K562 (cell line): ENCODE measurements around the gene TCF19. TPM values are rescaled to one million over a fixed set of nuclear protein-coding genes. Genes with fewer than 3 reads are reported as not detected.
A peak's percentile ranks its signal among the peaks of the same experiment; 100 is the strongest.

Experiments used
- EGR1 ChIP-seq: fragments of 450-650 bp; conservative IDR thresholded peaks from 2 replicates; pipeline ENCODE4 v1.6.1; 2017; ENCODE audit warnings: mild to moderate bottlenecking
- IFI16 ChIP-seq: fragments of 250-450 bp; sonication (Bioruptor Pico); IDR thresholded peaks from 2 replicates; pipeline ENCODE4 v2.1.2; 2022; ENCODE audit warnings: mild to moderate bottlenecking, inconsistent platforms
- NCOA2 ChIP-seq, 2 experiments: fragments of 450-650 bp; IDR thresholded peaks; 2 replicates each; pipeline ENCODE4 v1.6.1; 2018; ENCODE audit warnings: mild to moderate bottlenecking in 2 of 2, moderate library complexity in 1 of 2; ENCODE audit not compliant: partially characterized antibody in 2 of 2
- PCBP1 ChIP-seq: fragments of 200-400 bp; formaldehyde crosslinking; IDR thresholded peaks from 2 replicates; pipeline ENCODE4 v1.6.1; 2018; ENCODE audit warnings: mild to moderate bottlenecking, low read depth, low read length; ENCODE audit not compliant: poor library complexity, severe bottlenecking
- PHF8 ChIP-seq: fragments of 200-600 bp; sonication (generic); IDR thresholded peaks from 2 replicates; pipeline ENCODE4 v1.6.1; 2012; ENCODE audit warnings: mixed run types, mild to moderate bottlenecking, inconsistent platforms, low read length, moderate library complexity, borderline replicate concordance
- RBBP5 ChIP-seq: fragments of 200-600 bp; sonication (generic); IDR thresholded peaks from 2 replicates; pipeline ENCODE4 v1.6.1; 2012; ENCODE audit warnings: borderline replicate concordance, mild to moderate bottlenecking, low read length, control low read depth, inconsistent platforms; ENCODE audit not compliant: insufficient read depth, poor library complexity, severe bottlenecking
- SOX6 ChIP-seq: fragments of 450-650 bp; IDR thresholded peaks from 2 replicates; pipeline ENCODE4 v1.6.1; 2014; ENCODE audit warnings: mild to moderate bottlenecking
- TBL1XR1 ChIP-seq, 2 experiments: IDR thresholded peaks; 2 replicates each; pipeline ENCODE4 v1.6.1; 2012; ENCODE audit warnings: improper control_type of control experiment in 2 of 2, low read length in 2 of 2, mild to moderate bottlenecking in 1 of 2
- TOE1 ChIP-seq, 2 experiments: fragments of 450-650 bp in 1 of 2; sonication (generic) in 1 of 2; formaldehyde crosslinking in 1 of 2; IDR thresholded peaks; 2 replicates each; pipeline versions ENCODE4 v1.7.1 to v1.8.0; 2016 to 2022; ENCODE audit warnings: borderline replicate concordance in 2 of 2, mild to moderate bottlenecking in 2 of 2, antibody characterized with exemption in 1 of 2, inconsistent platforms in 1 of 2, low read depth in 1 of 2, missing genetic modification reagents in 1 of 2, moderate library complexity in 1 of 2
- XRCC3 ChIP-seq: fragments of 450-650 bp; IDR thresholded peaks from 2 replicates; pipeline ENCODE4 v1.6.1; 2017; ENCODE audit warnings: mild to moderate bottlenecking, moderate library complexity
- polyA plus RNA-seq, 8 experiments: library from polyadenylated mRNA; depleted of rRNA in 4 of 8; stranded (reverse) in 5 of 8; unstranded in 3 of 8; fragments of >200 nt; fragmentation: Nextera tagmentation in 2 of 8; fragmentation: Illumina TruSeq in 1 of 8; extraction: Ambion mirVana in 2 of 8; extraction: Trizol in 1 of 8; gene quantifications; 2 replicates each; pipeline versions ENCODE4 v1.2.1 to v1.2.3, GENCODE V29; 2011 to 2014; ENCODE audit warnings: inconsistent platforms in 1 of 8, missing spikeins in 1 of 8
- total RNA-seq, 7 experiments: library from RNA; depleted of rRNA in 6 of 7; stranded (reverse); fragments of >200 nt in 6 of 7; fragmentation: Illumina TruSeq in 2 of 7; extraction: Trizol in 2 of 7; gene quantifications; 2 replicates each; pipeline versions ENCODE4 v1.2.1 to v1.2.3, GENCODE V29; 2011 to 2021; ENCODE audit warnings: low replicate concordance in 1 of 7
- TF ChIP-seq, protein P1 (sequence below), 2 experiments: IDR thresholded peaks; 2 replicates each; pipeline ENCODE4 v1.6.1; 2011; ENCODE audit warnings: borderline replicate concordance in 1 of 2, control low read depth in 1 of 2, low read depth in 1 of 2, low read length in 1 of 2, mild to moderate bottlenecking in 1 of 2, mixed read lengths in 1 of 2, moderate library complexity in 1 of 2; ENCODE audit not compliant: insufficient read depth in 1 of 2, insufficient read length in 1 of 2, poor library complexity in 1 of 2, severe bottlenecking in 1 of 2; ENCODE audit errors: extremely low read depth in 1 of 2
- TF ChIP-seq, protein P2 (sequence below): sonication (generic); formaldehyde crosslinking; IDR thresholded peaks from 2 replicates; pipeline ENCODE4 v1.8.1; 2023; ENCODE audit warnings: mild to moderate bottlenecking, missing genetic modification reagents
- TF ChIP-seq, protein P3 (sequence below), 2 experiments: fragments of 200-800 bp in 1 of 2; sonication (Bioruptor generic) in 1 of 2; sonication (generic) in 1 of 2; formaldehyde crosslinking in 1 of 2; IDR thresholded peaks in 1 of 2; conservative IDR thresholded peaks in 1 of 2; 2 replicates each; pipeline versions ENCODE4 v1.5.0 to v1.6.1; 2016 to 2020; ENCODE audit warnings: missing compliant biosample characterization in 1 of 2, missing genetic modification characterization in 1 of 2, missing genetic modification reagents in 1 of 2
- TF ChIP-seq, protein P4 (sequence below): fragments of 450-650 bp; IDR thresholded peaks from 2 replicates; pipeline ENCODE4 v1.6.1; 2016
- TF ChIP-seq, protein P5 (sequence below), 3 experiments: fragments of 200-800 bp in 1 of 3; fragments of 250-450 bp in 1 of 3; fragments of 450-650 bp in 1 of 3; sonication (Bioruptor Pico) in 1 of 3; sonication (Bioruptor generic) in 1 of 3; formaldehyde crosslinking in 1 of 3; IDR thresholded peaks; 2 replicates each; pipeline versions ENCODE4 v1.6.1 to v1.8.0; 2016 to 2022; ENCODE audit warnings: mild to moderate bottlenecking in 2 of 3, missing genetic modification characterization in 2 of 3, missing compliant biosample characterization in 1 of 3, moderate library complexity in 1 of 3

The TCF19 gene
- total and polyA plus RNA-seq, 9 of the 15 experiments (the other 6 are each of a cell fraction or from before 2014, with no cell fraction given): 4.2 to 42.5 (median 25.7) TPM

DNA sequence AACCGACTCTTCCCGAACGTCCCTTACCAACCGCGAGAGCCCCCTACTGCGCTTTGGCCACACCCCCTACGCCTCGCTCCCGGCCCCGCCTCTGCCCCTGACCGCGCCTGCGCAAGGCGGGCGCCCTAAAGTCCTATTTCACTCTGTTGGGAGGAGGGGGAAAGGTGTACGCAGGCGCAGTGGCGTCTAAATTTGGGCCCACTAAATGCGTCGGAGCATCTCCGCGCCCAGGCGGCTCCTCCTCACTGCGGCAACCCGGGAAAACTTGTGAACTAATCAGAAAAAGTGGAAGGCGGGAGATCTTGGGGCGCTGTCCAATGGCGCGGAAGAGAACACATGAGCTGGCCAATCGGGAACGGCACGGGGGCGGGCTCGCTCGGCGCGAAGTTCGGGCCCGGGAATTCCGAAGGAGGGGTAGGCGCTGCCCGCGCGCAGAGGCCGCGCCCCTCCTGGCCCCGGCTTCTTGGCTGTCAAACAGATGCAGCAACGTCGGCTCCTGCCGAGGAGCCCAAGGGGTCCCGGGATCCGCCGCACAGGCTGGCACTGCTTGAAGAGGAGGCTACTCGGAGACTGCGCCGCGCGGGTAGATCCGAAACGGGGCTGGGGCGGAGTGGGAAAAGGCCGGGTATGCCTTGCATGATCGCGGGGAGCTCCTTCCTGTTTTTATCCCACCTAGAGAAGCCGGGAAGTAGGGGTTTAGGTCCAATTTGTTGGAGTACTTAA lies at the start of gene TCF19 (continued):
- TF ChIP-seq, protein P1, sequence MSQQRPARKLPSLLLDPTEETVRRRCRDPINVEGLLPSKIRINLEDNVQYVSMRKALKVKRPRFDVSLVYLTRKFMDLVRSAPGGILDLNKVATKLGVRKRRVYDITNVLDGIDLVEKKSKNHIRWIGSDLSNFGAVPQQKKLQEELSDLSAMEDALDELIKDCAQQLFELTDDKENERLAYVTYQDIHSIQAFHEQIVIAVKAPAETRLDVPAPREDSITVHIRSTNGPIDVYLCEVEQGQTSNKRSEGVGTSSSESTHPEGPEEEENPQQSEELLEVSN (IDR thresholded peaks at IDR 0.05; ENCODE audit: borderline replicate concordance in 1 of 2, extremely low read depth in 1 of 2, insufficient read depth in 1 of 2, insufficient read length in 1 of 2, low read depth in 1 of 2, low read length in 1 of 2, poor library complexity in 1 of 2, severe bottlenecking in 1 of 2): peak; percentile 55 to 76
- TF ChIP-seq TBL1XR1 (IDR thresholded peaks at IDR 0.05; ENCODE audit: low read length in 2 of 2) (no peak), NCOA2 (IDR thresholded peaks at IDR 0.05; ENCODE audit: partially characterized antibody in 2 of 2) (no peak), SOX6 (peak; percentile 30; the same call in 1 of the 2 replicates), XRCC3 (no peak), PCBP1 (no peak), EGR1 (peak; percentile 95), PHF8 (peak; percentile 74; the same call in 1 of the 2 replicates), IFI16 (CRISPR knock-in tag) (no peak), TOE1 (IDR thresholded peaks at IDR 0.05; ENCODE audit: borderline replicate concordance) (no peak), TOE1 (CRISPR knock-in tag; IDR thresholded peaks at IDR 0.05; ENCODE audit: borderline replicate concordance, low read depth) (no peak), RBBP5 (peak; percentile 86)
- TF ChIP-seq, protein P2, sequence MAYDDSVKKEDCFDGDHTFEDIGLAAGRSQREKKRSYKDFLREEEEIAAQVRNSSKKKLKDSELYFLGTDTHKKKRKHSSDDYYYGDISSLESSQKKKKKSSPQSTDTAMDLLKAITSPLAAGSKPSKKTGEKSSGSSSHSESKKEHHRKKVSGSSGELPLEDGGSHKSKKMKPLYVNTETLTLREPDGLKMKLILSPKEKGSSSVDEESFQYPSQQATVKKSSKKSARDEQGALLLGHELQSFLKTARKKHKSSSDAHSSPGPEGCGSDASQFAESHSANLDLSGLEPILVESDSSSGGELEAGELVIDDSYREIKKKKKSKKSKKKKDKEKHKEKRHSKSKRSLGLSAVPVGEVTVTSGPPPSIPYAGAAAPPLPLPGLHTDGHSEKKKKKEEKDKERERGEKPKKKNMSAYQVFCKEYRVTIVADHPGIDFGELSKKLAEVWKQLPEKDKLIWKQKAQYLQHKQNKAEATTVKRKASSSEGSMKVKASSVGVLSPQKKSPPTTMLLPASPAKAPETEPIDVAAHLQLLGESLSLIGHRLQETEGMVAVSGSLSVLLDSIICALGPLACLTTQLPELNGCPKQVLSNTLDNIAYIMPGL (CRISPR knock-in tag): no peak
- TF ChIP-seq, protein P3, sequence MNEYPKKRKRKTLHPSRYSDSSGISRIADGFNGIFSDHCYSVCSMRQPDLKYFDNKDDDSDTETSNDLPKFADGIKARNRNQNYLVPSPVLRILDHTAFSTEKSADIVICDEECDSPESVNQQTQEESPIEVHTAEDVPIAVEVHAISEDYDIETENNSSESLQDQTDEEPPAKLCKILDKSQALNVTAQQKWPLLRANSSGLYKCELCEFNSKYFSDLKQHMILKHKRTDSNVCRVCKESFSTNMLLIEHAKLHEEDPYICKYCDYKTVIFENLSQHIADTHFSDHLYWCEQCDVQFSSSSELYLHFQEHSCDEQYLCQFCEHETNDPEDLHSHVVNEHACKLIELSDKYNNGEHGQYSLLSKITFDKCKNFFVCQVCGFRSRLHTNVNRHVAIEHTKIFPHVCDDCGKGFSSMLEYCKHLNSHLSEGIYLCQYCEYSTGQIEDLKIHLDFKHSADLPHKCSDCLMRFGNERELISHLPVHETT (CRISPR knock-in tag; conservative IDR thresholded peaks at IDR 0.05 in 1 of 2, IDR thresholded peaks at IDR 0.05 in 1 of 2): no peak
- TF ChIP-seq, protein P4, sequence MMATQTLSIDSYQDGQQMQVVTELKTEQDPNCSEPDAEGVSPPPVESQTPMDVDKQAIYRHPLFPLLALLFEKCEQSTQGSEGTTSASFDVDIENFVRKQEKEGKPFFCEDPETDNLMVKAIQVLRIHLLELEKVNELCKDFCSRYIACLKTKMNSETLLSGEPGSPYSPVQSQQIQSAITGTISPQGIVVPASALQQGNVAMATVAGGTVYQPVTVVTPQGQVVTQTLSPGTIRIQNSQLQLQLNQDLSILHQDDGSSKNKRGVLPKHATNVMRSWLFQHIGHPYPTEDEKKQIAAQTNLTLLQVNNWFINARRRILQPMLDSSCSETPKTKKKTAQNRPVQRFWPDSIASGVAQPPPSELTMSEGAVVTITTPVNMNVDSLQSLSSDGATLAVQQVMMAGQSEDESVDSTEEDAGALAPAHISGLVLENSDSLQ: peak; percentile 66
- TF ChIP-seq, protein P5, sequence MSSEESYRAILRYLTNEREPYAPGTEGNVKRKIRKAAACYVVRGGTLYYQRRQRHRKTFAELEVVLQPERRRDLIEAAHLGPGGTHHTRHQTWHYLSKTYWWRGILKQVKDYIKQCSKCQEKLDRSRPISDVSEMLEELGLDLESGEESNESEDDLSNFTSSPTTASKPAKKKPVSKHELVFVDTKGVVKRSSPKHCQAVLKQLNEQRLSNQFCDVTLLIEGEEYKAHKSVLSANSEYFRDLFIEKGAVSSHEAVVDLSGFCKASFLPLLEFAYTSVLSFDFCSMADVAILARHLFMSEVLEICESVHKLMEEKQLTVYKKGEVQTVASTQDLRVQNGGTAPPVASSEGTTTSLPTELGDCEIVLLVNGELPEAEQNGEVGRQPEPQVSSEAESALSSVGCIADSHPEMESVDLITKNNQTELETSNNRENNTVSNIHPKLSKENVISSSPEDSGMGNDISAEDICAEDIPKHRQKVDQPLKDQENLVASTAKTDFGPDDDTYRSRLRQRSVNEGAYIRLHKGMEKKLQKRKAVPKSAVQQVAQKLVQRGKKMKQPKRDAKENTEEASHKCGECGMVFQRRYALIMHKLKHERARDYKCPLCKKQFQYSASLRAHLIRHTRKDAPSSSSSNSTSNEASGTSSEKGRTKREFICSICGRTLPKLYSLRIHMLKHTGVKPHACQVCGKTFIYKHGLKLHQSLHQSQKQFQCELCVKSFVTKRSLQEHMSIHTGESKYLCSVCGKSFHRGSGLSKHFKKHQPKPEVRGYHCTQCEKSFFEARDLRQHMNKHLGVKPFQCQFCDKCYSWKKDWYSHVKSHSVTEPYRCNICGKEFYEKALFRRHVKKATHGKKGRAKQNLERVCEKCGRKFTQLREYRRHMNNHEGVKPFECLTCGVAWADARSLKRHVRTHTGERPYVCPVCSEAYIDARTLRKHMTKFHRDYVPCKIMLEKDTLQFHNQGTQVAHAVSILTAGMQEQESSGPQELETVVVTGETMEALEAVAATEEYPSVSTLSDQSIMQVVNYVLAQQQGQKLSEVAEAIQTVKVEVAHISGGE (CRISPR knock-in tag; IDR thresholded peaks at IDR 0.05): no peak
